ENCODE results near the gene SIVA1.

The SIVA1 gene

GRCh38 chr14:104786091-104786586 is 33.2 kb downstream of the SIVA1 start:
- no peak for TF ChIP-seq ZFX (IDR thresholded peaks at IDR 0.05; ENCODE audit: borderline replicate concordance)
- no peak overlapping the region for H3K27ac ChIP-seq

GRCh38 chr14:104786726-104787675 is 34.1 kb downstream of the SIVA1 start:
- TF ChIP-seq CTCF (IDR thresholded peaks at IDR 0.05) = no peak
- TF ChIP-seq ZFX (IDR thresholded peaks at IDR 0.05; ENCODE audit: borderline replicate concordance) = no peak
- H3K27ac ChIP-seq = no peak overlapping the region

- TF ChIP-seq CTCF (IDR thresholded peaks at IDR 0.05) = no peak
- no peak overlapping the region for H3K27ac ChIP-seq
Observed at GRCh38 chr14:104787736-104788135, 34.8 kb downstream of the SIVA1 start.

- no peak overlapping the region for H3K27ac ChIP-seq
- no peak for TF ChIP-seq ZFX (IDR thresholded peaks at IDR 0.05; ENCODE audit: borderline replicate concordance)
- TF ChIP-seq CTCF (IDR thresholded peaks at IDR 0.05) = no peak
Observed at GRCh38 chr14:104788161-104788818, 35.3 kb downstream of the SIVA1 start.

- TF ChIP-seq CTCF (IDR thresholded peaks at IDR 0.05) (no peak), ZFX (IDR thresholded peaks at IDR 0.05; ENCODE audit: borderline replicate concordance) (no peak)
- no peak overlapping the region for H3K27ac ChIP-seq
Observed at GRCh38 chr14:104788873-104789663, 36.1 kb downstream of the SIVA1 start.

- no peak for TF ChIP-seq ZFX (IDR thresholded peaks at IDR 0.05; ENCODE audit: borderline replicate concordance)
- no peak for TF ChIP-seq CTCF (IDR thresholded peaks at IDR 0.05)
- H3K27ac ChIP-seq = no peak overlapping the region
Observed at GRCh38 chr14:104789752-104790743, 37.1 kb downstream of the SIVA1 start.

Measured in 22Rv1 (cell line).